PC-9 (cell line): ENCODE data around the gene SLC22A4. TPM values are rescaled to one million over a fixed set of nuclear protein-coding genes. Genes with fewer than 3 reads are reported as not detected.
A peak's percentile ranks its signal among the peaks of the same experiment; 100 is the strongest.

Source experiments
- BruUV-seq: library from RNA; stranded (reverse); fragments of 400-500 nt; replicated peaks from 2 replicates; lab custom pipeline; 2021; lab: Mats Ljungman, UMichigan
- CTCF ChIA-PET: fragments of 300-600 bp; sonication (Branson Sonifier 250); formaldehyde crosslinking; loops from one replicate; lab custom pipeline; 2022; ENCODE audit warnings: antibody characterized with exemption; lab: Charles Lee
- POLR2A ChIA-PET: fragments of 300-600 bp; sonication (Branson Sonifier 250); formaldehyde crosslinking; loops from one replicate; lab custom pipeline; 2022; ENCODE audit warnings: antibody characterized with exemption; ENCODE audit not compliant: unreplicated experiment; lab: Charles Lee
- DNase-seq, 2 experiments: peaks; one replicate each; pipeline versions ENCODE4 v3.0.0 to v3.0.0-alpha.2; 2015 to 2022; ENCODE audit warnings: mixed read lengths in 1 of 2
- H2AFZ ChIP-seq: fragments of 200-600 bp; sonication (generic); 2 replicates; pipeline ENCODE4 v1.8.1; 2017; ENCODE audit warnings: antibody characterized with exemption
- H3F3A ChIP-seq: fragments of 200-600 bp; sonication (generic); 2 replicates; pipeline ENCODE4 v1.8.1; 2017; ENCODE audit warnings: antibody characterized with exemption, mild to moderate bottlenecking, low read depth; ENCODE audit not compliant: insufficient read depth
- H3K27ac ChIP-seq: fragments of 200-600 bp; sonication (generic); 2 replicates; pipeline ENCODE4 v1.6.1; 2016; ENCODE audit warnings: mixed run types
- H3K27me3 ChIP-seq: fragments of 200-600 bp; sonication (generic); 2 replicates; pipeline ENCODE4 v1.6.1; 2016; ENCODE audit warnings: low read depth, mixed run types; ENCODE audit not compliant: insufficient read depth
- H3K36me3 ChIP-seq: fragments of 200-600 bp; sonication (generic); 2 replicates; pipeline ENCODE4 v1.6.1; 2016; ENCODE audit warnings: low read depth, mixed run types
- H3K4me1 ChIP-seq: fragments of 200-600 bp; sonication (generic); replicated peaks from 2 replicates; pipeline ENCODE4 v1.6.1; 2016; ENCODE audit warnings: mixed run types; ENCODE audit not compliant: insufficient read depth
- H3K4me2 ChIP-seq: fragments of 200-600 bp; sonication (generic); 2 replicates; pipeline ENCODE4 v1.6.1; 2017; ENCODE audit warnings: mixed run types
- H3K4me3 ChIP-seq: fragments of 200-600 bp; sonication (generic); 2 replicates; pipeline ENCODE4 v1.6.1; 2016; ENCODE audit warnings: mixed run types
- H3K79me2 ChIP-seq: fragments of 200-600 bp; sonication (generic); 2 replicates; pipeline ENCODE4 v1.6.1; 2017; ENCODE audit warnings: low read depth, mixed run types
- H3K9me2 ChIP-seq: fragments of 200-600 bp; sonication (generic); 2 replicates; pipeline ENCODE4 v1.8.1; 2017; ENCODE audit warnings: mild to moderate bottlenecking; ENCODE audit not compliant: insufficient read depth
- H3K9me3 ChIP-seq: fragments of 200-600 bp; sonication (generic); 2 replicates; pipeline ENCODE4 v1.8.1; 2016; ENCODE audit warnings: low read depth; ENCODE audit not compliant: insufficient read depth
- H4K20me1 ChIP-seq: fragments of 200-600 bp; sonication (generic); 2 replicates; pipeline ENCODE4 v1.8.1; 2017; ENCODE audit not compliant: insufficient read depth
- EZH2 ChIP-seq: fragments of 200-600 bp; sonication (generic); IDR thresholded peaks from 2 replicates; pipeline ENCODE4 v1.8.0; 2017; ENCODE audit warnings: antibody characterized with exemption, low read depth
- intact Hi-C: fragments of 100-400 bp; cut with micrococcal nuclease; formaldehyde crosslinking; loops from one replicate; pipeline ENCODE4 v1.10.0; 2022; ENCODE audit not compliant: unreplicated experiment
- total RNA-seq: library from RNA; stranded (reverse); gene quantifications from 2 replicates; pipeline ENCODE4 v1.2.3, GENCODE V29; 2021
- TF ChIP-seq, protein P1 (sequence below): fragments of 200-600 bp; sonication (generic); conservative IDR thresholded peaks from 2 replicates; pipeline ENCODE4 v1.6.1; 2017; ENCODE audit warnings: mixed run types, antibody characterized with exemption, mild to moderate bottlenecking, moderate library complexity

Gene SLC22A4
- total RNA-seq, 1 experiment from 2014 or later, result 4.2 TPM

DNA sequence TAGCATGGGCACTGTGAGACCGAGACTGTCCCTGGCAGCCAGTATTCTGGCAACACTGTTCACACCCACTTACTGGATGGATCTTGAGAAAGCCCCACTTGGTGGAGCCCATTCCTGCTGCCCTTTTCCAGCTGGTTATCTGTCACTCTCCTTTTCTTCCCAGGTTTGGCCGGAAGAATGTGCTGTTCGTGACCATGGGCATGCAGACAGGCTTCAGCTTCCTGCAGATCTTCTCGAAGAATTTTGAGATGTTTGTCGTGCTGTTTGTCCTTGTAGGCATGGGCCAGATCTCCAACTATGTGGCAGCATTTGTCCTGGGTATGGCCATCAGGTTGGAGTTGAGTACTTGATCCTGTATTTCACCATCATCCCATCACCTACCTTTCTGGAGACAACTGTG is 89.8 kb downstream of the SLC22A4 start:
- H3F3A ChIP-seq, result peaks cover 25% of the 10 kb centered on the region
- H3K27me3 ChIP-seq, result no peaks in the 10 kb centered on the region
- CTCF ChIA-PET, result no interaction called here
- H2AFZ ChIP-seq, result no peak overlapping the region
- no peak overlapping the region for H3K4me2 ChIP-seq
- intact Hi-C loops, result loop anchor here (2.0 to 10.0 kb wide), 2 partner anchors 351 to 429 kb away; partner anchors contain the start of genes KIF3A and SOWAHA
- no peaks in the 10 kb centered on the region for H3K9me3 ChIP-seq
- no peak overlapping the region for H3K27ac ChIP-seq
- POLR2A ChIA-PET, result no interaction called here
- no peaks in the 10 kb centered on the region for H4K20me1 ChIP-seq
- H3K9me2 ChIP-seq, result no peaks in the 10 kb centered on the region
- no peak for DNase-seq
- no peak overlapping the region for H3K4me3 ChIP-seq
- no peaks in the 10 kb centered on the region for H3K79me2 ChIP-seq
- H3K36me3 ChIP-seq, result no peaks in the 10 kb centered on the region
- BruUV-seq, result no TSS peak
- H3K4me1 ChIP-seq, result peaks cover 29% of the 10 kb centered on the region
- TF ChIP-seq EZH2, result no peak
- TF ChIP-seq, protein P1, sequence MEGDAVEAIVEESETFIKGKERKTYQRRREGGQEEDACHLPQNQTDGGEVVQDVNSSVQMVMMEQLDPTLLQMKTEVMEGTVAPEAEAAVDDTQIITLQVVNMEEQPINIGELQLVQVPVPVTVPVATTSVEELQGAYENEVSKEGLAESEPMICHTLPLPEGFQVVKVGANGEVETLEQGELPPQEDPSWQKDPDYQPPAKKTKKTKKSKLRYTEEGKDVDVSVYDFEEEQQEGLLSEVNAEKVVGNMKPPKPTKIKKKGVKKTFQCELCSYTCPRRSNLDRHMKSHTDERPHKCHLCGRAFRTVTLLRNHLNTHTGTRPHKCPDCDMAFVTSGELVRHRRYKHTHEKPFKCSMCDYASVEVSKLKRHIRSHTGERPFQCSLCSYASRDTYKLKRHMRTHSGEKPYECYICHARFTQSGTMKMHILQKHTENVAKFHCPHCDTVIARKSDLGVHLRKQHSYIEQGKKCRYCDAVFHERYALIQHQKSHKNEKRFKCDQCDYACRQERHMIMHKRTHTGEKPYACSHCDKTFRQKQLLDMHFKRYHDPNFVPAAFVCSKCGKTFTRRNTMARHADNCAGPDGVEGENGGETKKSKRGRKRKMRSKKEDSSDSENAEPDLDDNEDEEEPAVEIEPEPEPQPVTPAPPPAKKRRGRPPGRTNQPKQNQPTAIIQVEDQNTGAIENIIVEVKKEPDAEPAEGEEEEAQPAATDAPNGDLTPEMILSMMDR, result no peak

DNA sequence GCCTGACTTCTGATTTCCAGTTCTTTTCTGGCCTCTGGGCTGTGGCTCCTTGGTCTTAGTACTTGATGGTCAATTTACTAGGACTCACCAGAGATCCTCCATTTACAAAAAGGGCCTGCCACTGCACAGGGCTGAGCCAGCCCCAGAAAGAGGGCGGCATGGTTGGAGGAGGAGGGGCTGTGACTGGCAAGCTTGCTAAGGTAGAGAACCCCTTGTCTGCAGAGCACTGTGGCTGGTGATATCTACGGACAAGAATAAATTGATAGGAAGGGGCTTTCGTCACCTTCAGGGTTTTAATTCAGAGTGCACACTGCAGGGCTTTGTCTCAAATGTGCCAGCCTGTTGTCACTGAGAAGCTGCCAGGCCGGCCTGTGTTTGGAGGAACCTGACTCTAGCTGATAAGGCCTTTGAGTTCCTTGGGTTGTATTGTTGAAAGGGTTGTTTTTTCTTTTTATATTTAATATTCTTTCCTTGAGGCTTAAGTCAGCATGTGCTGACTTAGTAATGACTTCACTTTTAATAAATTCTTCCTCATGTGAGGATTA is 90.4 kb downstream of the SLC22A4 start:
- no peaks in the 10 kb centered on the region for H3K9me3 ChIP-seq
- H3K27ac ChIP-seq, result no peak overlapping the region
- peaks cover 35% of the 10 kb centered on the region for H3K4me1 ChIP-seq
- no peak overlapping the region for H2AFZ ChIP-seq
- no peak for TF ChIP-seq EZH2
- TF ChIP-seq, protein P1, result no peak
- H3K36me3 ChIP-seq, result no peaks in the 10 kb centered on the region
- no peak for DNase-seq
- POLR2A ChIA-PET, result interaction anchor here (0.6 kb wide), 1 partner anchor 80 kb away, joined by 3 read pairs; no protein-coding TSS in a partner anchor
- no peaks in the 10 kb centered on the region for H3K9me2 ChIP-seq
- no peaks in the 10 kb centered on the region for H3K27me3 ChIP-seq
- intact Hi-C loops, result loop anchor here (1.0 to 10.0 kb wide), 7 partner anchors 117 to 499 kb away; partner anchors contain the start of genes GDF9, KIF3A, SOWAHA and UQCRQ
- no peaks in the 10 kb centered on the region for H4K20me1 ChIP-seq
- no peaks in the 10 kb centered on the region for H3K79me2 ChIP-seq
- no peak overlapping the region for H3K4me3 ChIP-seq
- no peak overlapping the region for H3K4me2 ChIP-seq
- CTCF ChIA-PET, result no interaction called here
- BruUV-seq, result no TSS peak
- H3F3A ChIP-seq, result peaks cover 30% of the 10 kb centered on the region

DNA sequence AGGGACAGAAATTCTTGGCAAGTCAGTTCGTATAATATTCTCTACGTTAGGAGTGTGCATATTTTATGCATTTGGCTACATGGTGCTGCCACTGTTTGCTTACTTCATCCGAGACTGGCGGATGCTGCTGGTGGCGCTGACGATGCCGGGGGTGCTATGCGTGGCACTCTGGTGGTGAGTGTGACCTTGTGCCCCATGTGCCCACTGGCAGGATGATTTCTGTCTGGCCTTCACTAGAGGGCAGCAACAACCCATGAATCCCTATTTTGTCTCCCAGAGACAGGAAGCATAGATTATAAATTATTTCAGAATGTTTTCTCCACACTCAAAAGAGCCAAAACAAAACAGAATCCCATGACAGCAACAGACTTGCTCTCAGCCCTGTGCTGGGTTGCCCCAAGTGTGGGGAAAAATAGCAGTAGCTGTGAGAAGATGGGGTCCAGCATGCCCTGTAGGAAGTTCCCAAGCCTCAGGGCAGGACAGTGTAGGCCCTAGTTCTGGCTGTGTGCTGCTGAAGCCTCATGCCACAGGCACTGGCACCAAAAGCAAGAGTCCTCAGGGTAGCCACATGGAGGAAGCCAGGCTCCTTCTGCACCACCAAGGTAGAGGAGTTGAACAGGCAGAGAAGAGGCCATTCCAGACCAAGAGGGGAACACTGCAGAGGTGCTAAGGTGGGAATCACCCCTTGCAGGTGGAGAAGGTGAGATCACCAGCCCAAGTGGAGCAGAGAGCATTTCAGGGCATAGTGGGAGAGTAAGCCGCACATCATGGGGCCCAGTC is 91.3 kb downstream of the SLC22A4 start:
- Histone ChIP-seq H4K20me1 (no peaks in the 10 kb centered on the region), H2AFZ (no peak overlapping the region), H3K27ac (no peak overlapping the region), H3K27me3 (no peaks in the 10 kb centered on the region), H3K9me3 (no peaks in the 10 kb centered on the region), H3K36me3 (no peaks in the 10 kb centered on the region), H3K4me1 (peaks cover 44% of the 10 kb centered on the region), H3K79me2 (no peaks in the 10 kb centered on the region), H3F3A (peaks cover 38% of the 10 kb centered on the region), H3K4me3 (no peak overlapping the region), H3K4me2 (no peak overlapping the region), H3K9me2 (no peaks in the 10 kb centered on the region)
- intact Hi-C loops, result loop anchor here (1.0 to 10.0 kb wide), 10 partner anchors 116 to 498 kb away; partner anchors contain the start of genes GDF9, KIF3A, SOWAHA and UQCRQ
- ChIA-PET POLR2A (no interaction called here), CTCF (interaction anchor here (0.6 to 1.2 kb wide), 2 partner anchors 112 to 316 kb away, joined by 3 to 5 read pairs; no protein-coding TSS in a partner anchor)
- DNase-seq, result peak; percentile 50 to 59
- BruUV-seq, result no TSS peak
- TF ChIP-seq, protein P1, result peak; percentile 81
- no peak for TF ChIP-seq EZH2
